ENCODE measurements around the gene PPIB.
"Not testable (repeated sequence)": the region's sequence is repeated elsewhere in the genome, so short reads cannot be mapped to it uniquely, and the experiment has no call there.

Gene PPIB

GRCh38 chr15:64141798-64142512 is 20.9 kb downstream of the PPIB start:
- in situ Hi-C loops (cut with MboI; ENCODE audit: low sequenced_read_pairs): no loop called here

- in situ Hi-C loops (cut with MboI; ENCODE audit: low sequenced_read_pairs): no loop called here
Measured at GRCh38 chr15:64138331-64138941, 24.4 kb downstream of the PPIB start.

- in situ Hi-C loops (cut with MboI; ENCODE audit: low sequenced_read_pairs): no loop called here
Measured at GRCh38 chr15:64137226-64137833, 25.5 kb downstream of the PPIB start.

GRCh38 chr15:64136347-64136746 is 26.5 kb downstream of the PPIB start:
- in situ Hi-C loops (cut with MboI; ENCODE audit: low sequenced_read_pairs): no loop called here

GRCh38 chr15:64134345-64134829 is 28.4 kb downstream of the PPIB start:
- in situ Hi-C loops (cut with MboI; ENCODE audit: low sequenced_read_pairs): no loop called here

- in situ Hi-C loops (cut with MboI; ENCODE audit: low sequenced_read_pairs): no loop called here
Measured at GRCh38 chr15:64133623-64134344, 29.0 kb downstream of the PPIB start.

- in situ Hi-C loops (cut with MboI; ENCODE audit: low sequenced_read_pairs): no loop called here
Measured at GRCh38 chr15:64132217-64132616, 30.6 kb downstream of the PPIB start.

- in situ Hi-C loops (cut with MboI; ENCODE audit: low sequenced_read_pairs): no loop called here
Measured at GRCh38 chr15:64131547-64131946, 31.3 kb downstream of the PPIB start.

- in situ Hi-C loops (cut with MboI; ENCODE audit: low sequenced_read_pairs): no loop called here
Measured at GRCh38 chr15:64130159-64130558, 32.7 kb downstream of the PPIB start.

- in situ Hi-C loops (cut with MboI; ENCODE audit: low sequenced_read_pairs): no loop called here
Measured at GRCh38 chr15:64127521-64128270, 35.1 kb downstream of the PPIB start.

- in situ Hi-C loops (cut with MboI; ENCODE audit: low sequenced_read_pairs): no loop called here
Measured at GRCh38 chr15:64125978-64126377, 36.8 kb downstream of the PPIB start.

GRCh38 chr15:64122936-64123351 is 39.9 kb downstream of the PPIB start:
- in situ Hi-C loops (cut with MboI; ENCODE audit: low sequenced_read_pairs): no loop called here

- in situ Hi-C loops (cut with MboI; ENCODE audit: low sequenced_read_pairs): no loop called here
Measured at GRCh38 chr15:64122444-64122843, 40.4 kb downstream of the PPIB start.

GRCh38 chr15:64121614-64122013 is 41.2 kb downstream of the PPIB start:
- in situ Hi-C loops (cut with MboI; ENCODE audit: low sequenced_read_pairs): no loop called here

- in situ Hi-C loops (cut with MboI; ENCODE audit: low sequenced_read_pairs): not testable (repeated sequence)
Measured at GRCh38 chr15:64120322-64120721, 42.5 kb downstream of the PPIB start.

- in situ Hi-C loops (cut with MboI; ENCODE audit: low sequenced_read_pairs): no loop called here
Measured at GRCh38 chr15:64117759-64118487, 44.9 kb downstream of the PPIB start.

GRCh38 chr15:64112904-64113303 is 49.9 kb downstream of the PPIB start:
- in situ Hi-C loops (cut with MboI; ENCODE audit: low sequenced_read_pairs): no loop called here

- in situ Hi-C loops (cut with MboI; ENCODE audit: low sequenced_read_pairs): no loop called here
Measured at GRCh38 chr15:64112073-64112772, 50.6 kb downstream of the PPIB start.

- in situ Hi-C loops (cut with MboI; ENCODE audit: low sequenced_read_pairs): no loop called here
Measured at GRCh38 chr15:64111679-64112050, 51.2 kb downstream of the PPIB start.

All from HL-60/S4 (cell line).